GM12878 (cell line): Measurements from ENCODE around the gene CSMD2. TPM values are rescaled to one million over a fixed set of nuclear protein-coding genes. Genes with fewer than 3 reads are reported as not detected.

Experiments used
- ATAC-seq: fragments of 200-7000 bp; cut with Tn5 transposase; 3 replicates; pipeline ENCODE4 v1.9.1; 2020; ENCODE audit warnings: mild to moderate bottlenecking, moderate library complexity
- BruUV-seq: library from RNA; stranded (reverse); fragments of 400-500 nt; replicated peaks from 2 replicates; lab custom pipeline; 2021; lab: Mats Ljungman, UMichigan
- CTCF ChIA-PET: fragments of 300-600 bp; sonication (Branson Sonifier 250); formaldehyde crosslinking; extraction: SDS; loops from one replicate; lab custom pipeline; 2021; ENCODE audit warnings: inconsistent platforms; lab: Yijun Ruan, JAX
- POLR2A ChIA-PET: fragments of 350-600 bp; formaldehyde crosslinking; extraction: SDS; loops from one replicate; lab custom pipeline; 2021; ENCODE audit warnings: inconsistent platforms; lab: Charles Lee
- RAD21 ChIA-PET: fragments of 300-600 bp; sonication (Branson Sonifier 250); formaldehyde crosslinking; loops from one replicate; lab custom pipeline; 2023; ENCODE audit warnings: antibody characterized with exemption; ENCODE audit not compliant: unreplicated experiment; lab: Charles Lee
- SMC1A ChIA-PET: fragments of 300-600 bp; sonication (Branson Sonifier 250); formaldehyde crosslinking; loops from one replicate; lab custom pipeline; 2023; ENCODE audit not compliant: unreplicated experiment, uncharacterized antibody; lab: Charles Lee
- DNase-seq: peaks from one replicate; pipeline ENCODE4 v3.0.0-alpha.2; 2011; ENCODE audit warnings: low read depth, low spot score
- FAIRE-seq: peaks from 3 replicates; lab custom pipeline; 2011; peaks lifted over from hg19 to GRCh38; lab: Jason Lieb, UNC
- H2AFZ ChIP-seq: 2 replicates; pipeline ENCODE4 v1.6.0; 2011; ENCODE audit warnings: low read depth, low read length, control low read depth; ENCODE audit not compliant: control insufficient read depth
- H3K27ac ChIP-seq: 2 replicates; pipeline ENCODE4 v1.5.1; 2011; ENCODE audit warnings: control low read depth; ENCODE audit not compliant: control insufficient read depth, insufficient read depth
- H3K27me3 ChIP-seq, 2 experiments: replicated peaks in 1 of 2; 2 replicates each; pipeline versions ENCODE4 v1.6.0 to v1.6.1; 2011; ENCODE audit warnings: low read length in 1 of 2; ENCODE audit not compliant: control insufficient read depth in 2 of 2, insufficient read depth in 2 of 2
- H3K36me3 ChIP-seq, 2 experiments: 2 replicates each; pipeline ENCODE4 v1.5.1; 2011; ENCODE audit warnings: low read length in 1 of 2; ENCODE audit not compliant: control insufficient read depth in 2 of 2, insufficient read depth in 2 of 2
- H3K4me1 ChIP-seq: 2 replicates; pipeline ENCODE4 v1.6.1; 2011; ENCODE audit warnings: mild to moderate bottlenecking, low read length, moderate library complexity, mixed read lengths; ENCODE audit not compliant: control insufficient read depth, insufficient read depth
- H3K4me2 ChIP-seq: 2 replicates; pipeline ENCODE4 v1.6.0; 2011; ENCODE audit warnings: control low read depth; ENCODE audit not compliant: control insufficient read depth, insufficient read depth
- H3K4me3 ChIP-seq: fragments of 200-600 bp; sonication (generic); 2 replicates; pipeline ENCODE4 v1.5.1; 2016
- H3K79me2 ChIP-seq: 2 replicates; pipeline ENCODE4 v1.6.0; 2011; ENCODE audit warnings: low read length; ENCODE audit not compliant: control insufficient read depth, insufficient read depth
- H3K9ac ChIP-seq: 2 replicates; pipeline ENCODE4 v1.8.0; 2011; ENCODE audit warnings: low read length, control low read depth, mixed read lengths; ENCODE audit not compliant: control insufficient read depth, insufficient read depth
- H3K9me3 ChIP-seq: replicated peaks from 3 replicates; pipeline ENCODE4 v1.5.1; 2011; ENCODE audit warnings: mild to moderate bottlenecking, low read length; ENCODE audit not compliant: control insufficient read depth, insufficient read depth
- H4K20me1 ChIP-seq: 2 replicates; pipeline ENCODE4 v1.6.0; 2011; ENCODE audit not compliant: control insufficient read depth, insufficient read depth
- CHD2 ChIP-seq: IDR thresholded peaks from 2 replicates; pipeline ENCODE4 v1.6.1; 2011; ENCODE audit warnings: low read depth, low read length, improper control_type of control experiment, borderline replicate concordance
- EGR1 ChIP-seq, 2 experiments: IDR thresholded peaks; 1 replicate in 1 of 2; 2 replicates in 1 of 2; pipeline ENCODE4 v1.6.1; 2011 to 2012; ENCODE audit warnings: low read depth in 2 of 2, low read length in 2 of 2, borderline replicate concordance in 1 of 2, mild to moderate bottlenecking in 1 of 2, moderate library complexity in 1 of 2
- FOXK2 ChIP-seq: fragments of 450-650 bp; IDR thresholded peaks from 2 replicates; pipeline ENCODE4 v1.6.1; 2017; ENCODE audit warnings: mild to moderate bottlenecking, moderate library complexity
- GATAD2B ChIP-seq: fragments of 450-650 bp; conservative IDR thresholded peaks from 2 replicates; pipeline ENCODE4 v1.6.1; 2017; ENCODE audit warnings: low read depth, mild to moderate bottlenecking, moderate library complexity
- MEF2A ChIP-seq: IDR thresholded peaks from 2 replicates; pipeline ENCODE4 v1.6.1; 2011; ENCODE audit warnings: low read depth, mild to moderate bottlenecking, low read length, moderate library complexity; ENCODE audit not compliant: insufficient read depth
- MEF2B ChIP-seq: fragments of 450-650 bp; IDR thresholded peaks from 2 replicates; pipeline ENCODE4 v1.6.1; 2018; ENCODE audit warnings: mild to moderate bottlenecking, moderate library complexity; ENCODE audit not compliant: partially characterized antibody, poor library complexity, severe bottlenecking
- MLLT1 ChIP-seq: fragments of 450-650 bp; IDR thresholded peaks from 2 replicates; pipeline ENCODE4 v1.6.1; 2016; ENCODE audit warnings: mild to moderate bottlenecking
- MTA2 ChIP-seq: fragments of 450-650 bp; IDR thresholded peaks from 2 replicates; pipeline ENCODE4 v1.6.1; 2016; ENCODE audit warnings: low read depth, mild to moderate bottlenecking, moderate library complexity
- PAX5 ChIP-seq: IDR thresholded peaks from 2 replicates; pipeline ENCODE4 v1.6.1; 2011; ENCODE audit warnings: low read depth, low read length, borderline replicate concordance
- POLR2A ChIP-seq: IDR thresholded peaks from 2 replicates; pipeline ENCODE4 v1.6.1; 2011; ENCODE audit warnings: low read depth, mild to moderate bottlenecking, low read length
- RAD51 ChIP-seq: fragments of 450-650 bp; IDR thresholded peaks from 2 replicates; pipeline ENCODE4 v1.6.1; 2016; ENCODE audit warnings: moderate library complexity, mild to moderate bottlenecking, inconsistent platforms
- ZNF217 ChIP-seq: fragments of 450-650 bp; IDR thresholded peaks from 2 replicates; pipeline ENCODE4 v1.6.1; 2017; ENCODE audit warnings: antibody characterized with exemption, mild to moderate bottlenecking
- WGBS: methylation state at CpG from one replicate; pipeline ENCODE4 v1.1.6; 2016; ENCODE audit warnings: low lambda C conversion rate; ENCODE audit not compliant: insufficient replicate concordance, insufficient coverage; ENCODE audit errors: missing lambda C conversion rate; 5-methylcytosine and 5-hydroxymethylcytosine counted together
- in situ Hi-C: fragments of 300-500 bp; cut with MboI; formaldehyde crosslinking; loops from 9 replicates; pipeline ENCODE4 v1.14.3; 2018; ENCODE audit warnings: mixed read lengths
- intact Hi-C: fragments of 100-400 bp; cut with micrococcal nuclease; formaldehyde crosslinking; loops from one replicate; pipeline ENCODE4 v1.14.2; 2022; ENCODE audit not compliant: unreplicated experiment
- polyA plus RNA-seq, 11 experiments: library from polyadenylated mRNA; depleted of rRNA in 4 of 11; unstranded in 6 of 11; stranded (reverse) in 5 of 11; fragments of >200 nt; fragmentation: Nextera tagmentation in 4 of 11; fragmentation: Illumina TruSeq in 1 of 11; extraction: Ambion mirVana in 4 of 11; extraction: Trizol in 1 of 11; gene quantifications; 1 replicate in 1 of 11; 2 replicates in 10 of 11; pipeline versions ENCODE4 v1.2.1 to v1.2.3, GENCODE V29; 2011 to 2016; ENCODE audit warnings: inconsistent platforms in 2 of 11, missing spikeins in 2 of 11, low read depth in 1 of 11
- total RNA-seq, 4 experiments: library from RNA; depleted of rRNA in 3 of 4; stranded (reverse); fragments of >200 nt in 3 of 4; fragmentation: Illumina TruSeq in 1 of 4; extraction: Trizol in 1 of 4; gene quantifications; 2 replicates each; pipeline versions ENCODE4 v1.2.1 to v1.2.3, GENCODE V29; 2013 to 2021
- TF ChIP-seq, protein P1 (sequence below): fragments of 450-650 bp; IDR thresholded peaks from 2 replicates; pipeline ENCODE4 v1.6.1; 2017; ENCODE audit warnings: mild to moderate bottlenecking, moderate library complexity
- TF ChIP-seq, protein P2 (sequence below): fragments of 450-650 bp; IDR thresholded peaks from 2 replicates; pipeline ENCODE4 v1.6.1; 2014; ENCODE audit warnings: mild to moderate bottlenecking

Gene CSMD2
- total and polyA plus RNA-seq, 10 of the 15 experiments (the other 5 are each of a cell fraction or from before 2014, with no cell fraction given) = under 0.01 TPM; not detected in 9

DNA sequence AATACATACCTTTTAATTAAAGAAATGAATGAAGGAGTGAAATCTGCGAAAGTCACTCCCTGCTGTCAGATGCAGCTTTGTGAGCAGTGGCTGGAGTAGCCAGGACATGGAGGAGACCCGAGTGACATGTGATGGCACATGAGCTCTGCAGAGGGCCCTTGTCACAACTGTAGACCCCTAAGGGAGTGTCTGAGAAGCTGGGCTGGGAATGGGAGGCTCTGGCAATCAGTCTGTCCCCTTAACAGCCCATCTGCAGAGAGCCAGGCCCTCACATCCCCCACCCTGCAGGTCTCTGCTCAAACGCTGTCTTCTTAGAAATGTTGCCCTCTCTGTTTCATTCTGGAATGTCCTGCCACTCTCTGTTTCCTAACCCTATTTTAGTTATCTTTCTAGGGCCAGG, 176.9 kb downstream of the CSMD2 start (continued):
- TF ChIP-seq RAD51 = no peak
- TF ChIP-seq CHD2 = no peak
- no peak for TF ChIP-seq GATAD2B
- TF ChIP-seq MTA2 = no peak

GRCh38 chr1:33986390-33987095, 178.5 kb downstream of the CSMD2 start:
- no peaks in the 10 kb centered on the region for H3K36me3 ChIP-seq
- no peaks in the 10 kb centered on the region for H3K79me2 ChIP-seq
- 2% methylated on average over 5 of the region's 5 CpGs for WGBS
- in situ Hi-C loops = no loop called here
- TF ChIP-seq MLLT1 (no peak), PAX5 (no peak), MEF2A (no peak), POLR2A (no peak), ZNF217 (no peak), MEF2B (no peak), FOXK2 (no peak), EGR1 (IDR thresholded peaks at IDR 0.05; ENCODE audit: borderline replicate concordance in 1 of 2, low read depth in 2 of 2, low read length in 2 of 2) (no peak)
- TF ChIP-seq, protein P1, sequence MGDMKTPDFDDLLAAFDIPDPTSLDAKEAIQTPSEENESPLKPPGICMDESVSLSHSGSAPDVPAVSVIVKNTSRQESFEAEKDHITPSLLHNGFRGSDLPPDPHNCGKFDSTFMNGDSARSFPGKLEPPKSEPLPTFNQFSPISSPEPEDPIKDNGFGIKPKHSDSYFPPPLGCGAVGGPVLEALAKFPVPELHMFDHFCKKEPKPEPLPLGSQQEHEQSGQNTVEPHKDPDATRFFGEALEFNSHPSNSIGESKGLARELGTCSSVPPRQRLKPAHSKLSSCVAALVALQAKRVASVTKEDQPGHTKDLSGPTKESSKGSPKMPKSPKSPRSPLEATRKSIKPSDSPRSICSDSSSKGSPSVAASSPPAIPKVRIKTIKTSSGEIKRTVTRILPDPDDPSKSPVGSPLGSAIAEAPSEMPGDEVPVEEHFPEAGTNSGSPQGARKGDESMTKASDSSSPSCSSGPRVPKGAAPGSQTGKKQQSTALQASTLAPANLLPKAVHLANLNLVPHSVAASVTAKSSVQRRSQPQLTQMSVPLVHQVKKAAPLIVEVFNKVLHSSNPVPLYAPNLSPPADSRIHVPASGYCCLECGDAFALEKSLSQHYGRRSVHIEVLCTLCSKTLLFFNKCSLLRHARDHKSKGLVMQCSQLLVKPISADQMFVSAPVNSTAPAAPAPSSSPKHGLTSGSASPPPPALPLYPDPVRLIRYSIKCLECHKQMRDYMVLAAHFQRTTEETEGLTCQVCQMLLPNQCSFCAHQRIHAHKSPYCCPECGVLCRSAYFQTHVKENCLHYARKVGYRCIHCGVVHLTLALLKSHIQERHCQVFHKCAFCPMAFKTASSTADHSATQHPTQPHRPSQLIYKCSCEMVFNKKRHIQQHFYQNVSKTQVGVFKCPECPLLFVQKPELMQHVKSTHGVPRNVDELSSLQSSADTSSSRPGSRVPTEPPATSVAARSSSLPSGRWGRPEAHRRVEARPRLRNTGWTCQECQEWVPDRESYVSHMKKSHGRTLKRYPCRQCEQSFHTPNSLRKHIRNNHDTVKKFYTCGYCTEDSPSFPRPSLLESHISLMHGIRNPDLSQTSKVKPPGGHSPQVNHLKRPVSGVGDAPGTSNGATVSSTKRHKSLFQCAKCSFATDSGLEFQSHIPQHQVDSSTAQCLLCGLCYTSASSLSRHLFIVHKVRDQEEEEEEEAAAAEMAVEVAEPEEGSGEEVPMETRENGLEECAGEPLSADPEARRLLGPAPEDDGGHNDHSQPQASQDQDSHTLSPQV = no peak
- TF ChIP-seq, protein P2, sequence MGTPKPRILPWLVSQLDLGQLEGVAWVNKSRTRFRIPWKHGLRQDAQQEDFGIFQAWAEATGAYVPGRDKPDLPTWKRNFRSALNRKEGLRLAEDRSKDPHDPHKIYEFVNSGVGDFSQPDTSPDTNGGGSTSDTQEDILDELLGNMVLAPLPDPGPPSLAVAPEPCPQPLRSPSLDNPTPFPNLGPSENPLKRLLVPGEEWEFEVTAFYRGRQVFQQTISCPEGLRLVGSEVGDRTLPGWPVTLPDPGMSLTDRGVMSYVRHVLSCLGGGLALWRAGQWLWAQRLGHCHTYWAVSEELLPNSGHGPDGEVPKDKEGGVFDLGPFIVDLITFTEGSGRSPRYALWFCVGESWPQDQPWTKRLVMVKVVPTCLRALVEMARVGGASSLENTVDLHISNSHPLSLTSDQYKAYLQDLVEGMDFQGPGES = no peak
- POLR2A ChIA-PET = no interaction called here
- CTCF ChIA-PET = no interaction called here
- no peak overlapping the region for H3K4me2 ChIP-seq
- H3K4me3 ChIP-seq = no peak overlapping the region
- H3K27me3 ChIP-seq = no peaks in the 10 kb centered on the region; a peak in 2 of 4 replicates
- intact Hi-C loops = no loop called here
- no peak overlapping the region for H3K9ac ChIP-seq
- H3K9me3 ChIP-seq = no peaks in the 10 kb centered on the region
- ATAC-seq = no peak
- no peak for FAIRE-seq
- no peak overlapping the region for H3K27ac ChIP-seq
- no peak for DNase-seq
- H3K4me1 ChIP-seq = no peaks in the 10 kb centered on the region
- no TSS peak for BruUV-seq
- H4K20me1 ChIP-seq = no peaks in the 10 kb centered on the region
- no peak overlapping the region for H2AFZ ChIP-seq
- RAD21 ChIA-PET = no interaction called here
- SMC1A ChIA-PET = no interaction called here
